GM21619 (cell line): Measurements from ENCODE around the gene DOK1.

Source experiments
- ATAC-seq: cut with Tn5 transposase; IDR thresholded peaks from one replicate; pipeline ENCODE4 v1.9.1; 2021; ENCODE audit not compliant: unreplicated experiment

Gene DOK1

GRCh38 chr2:74566754-74567085, 12.2 kb downstream of the DOK1 start:
- no peak for ATAC-seq

GRCh38 chr2:74567881-74568280, 13.4 kb downstream of the DOK1 start:
- ATAC-seq: no peak

- ATAC-seq: no peak
Observed at GRCh38 chr2:74569686-74570085, 15.2 kb downstream of the DOK1 start.

- peak; percentile 65 for ATAC-seq
Observed at GRCh38 chr2:74571058-74571457, 16.5 kb downstream of the DOK1 start.

- ATAC-seq: no peak
Observed at GRCh38 chr2:74572178-74572925, 17.8 kb downstream of the DOK1 start.

- peak; percentile 51 for ATAC-seq
Observed at GRCh38 chr2:74573747-74574562, 19.4 kb downstream of the DOK1 start.

GRCh38 chr2:74575320-74575719, 20.8 kb downstream of the DOK1 start:
- ATAC-seq: no peak

- ATAC-seq: no peak
Observed at GRCh38 chr2:74576211-74576862, 21.8 kb downstream of the DOK1 start.

- no peak for ATAC-seq
Observed at GRCh38 chr2:74576863-74577229, 22.3 kb downstream of the DOK1 start.

GRCh38 chr2:74577448-74577847, 22.9 kb downstream of the DOK1 start:
- ATAC-seq: peak; percentile 38

GRCh38 chr2:74578408-74578807, 23.9 kb downstream of the DOK1 start:
- ATAC-seq: peak; percentile 39

- ATAC-seq: no peak
Observed at GRCh38 chr2:74581463-74581862, 26.9 kb downstream of the DOK1 start.

GRCh38 chr2:74582184-74582583, 27.7 kb downstream of the DOK1 start:
- no peak for ATAC-seq

GRCh38 chr2:74583504-74583903, 29.0 kb downstream of the DOK1 start:
- no peak for ATAC-seq

GRCh38 chr2:74584088-74584645, 29.6 kb downstream of the DOK1 start:
- ATAC-seq: no peak

- ATAC-seq: no peak
Observed at GRCh38 chr2:74585406-74586185, 31.1 kb downstream of the DOK1 start.

- peak; percentile 65 for ATAC-seq
Observed at GRCh38 chr2:74587664-74588277, 33.3 kb downstream of the DOK1 start.

- no peak for ATAC-seq
Observed at GRCh38 chr2:74588664-74589063, 34.1 kb downstream of the DOK1 start.

GRCh38 chr2:74593826-74594772, 39.6 kb downstream of the DOK1 start:
- no peak for ATAC-seq
